ENCODE results near the gene PCBP4.
"Not testable (repeated sequence)": the region's sequence is repeated elsewhere in the genome, so short reads cannot be mapped to it uniquely, and the experiment has no call there.

PCBP4 gene

GRCh38 chr3:51937611-51938450, 29.4 kb downstream of the PCBP4 start:
- peak; percentile 15 for DNase-seq

- DNase-seq = no peak
Observed at GRCh38 chr3:51937014-51937413, 30.2 kb downstream of the PCBP4 start.

- DNase-seq = no peak
Observed at GRCh38 chr3:51935886-51936755, 31.1 kb downstream of the PCBP4 start.

- no peak for DNase-seq
Observed at GRCh38 chr3:51934991-51935885, 32.0 kb downstream of the PCBP4 start.

- DNase-seq = no peak
Observed at GRCh38 chr3:51934139-51934850, 33.0 kb downstream of the PCBP4 start.

GRCh38 chr3:51933471-51934138, 33.6 kb downstream of the PCBP4 start:
- DNase-seq = no peak

GRCh38 chr3:51932471-51933370, 34.5 kb downstream of the PCBP4 start:
- no peak for DNase-seq

- no peak for DNase-seq
Observed at GRCh38 chr3:51931756-51932155, 35.5 kb downstream of the PCBP4 start.

- DNase-seq = no peak
Observed at GRCh38 chr3:51930439-51930838, 36.8 kb downstream of the PCBP4 start.

- DNase-seq = peak; percentile 18
Observed at GRCh38 chr3:51929420-51930003, 37.7 kb downstream of the PCBP4 start.

GRCh38 chr3:51928981-51929380, 38.3 kb downstream of the PCBP4 start:
- DNase-seq = not testable (repeated sequence)

- DNase-seq = no peak
Observed at GRCh38 chr3:51928438-51928837, 38.8 kb downstream of the PCBP4 start.

GRCh38 chr3:51927061-51927977, 39.9 kb downstream of the PCBP4 start:
- no peak for DNase-seq

GRCh38 chr3:51921081-51921578, 46.1 kb downstream of the PCBP4 start:
- DNase-seq = no peak

- no peak for DNase-seq
Observed at GRCh38 chr3:51916418-51916817, 50.8 kb downstream of the PCBP4 start.

GRCh38 chr3:51908026-51908425, 59.2 kb downstream of the PCBP4 start:
- DNase-seq = no peak

Measured in right hindlimb (tissue), 1 donor.